ENCODE measurements around the gene WDR86. TPM values are rescaled to one million over a fixed set of nuclear protein-coding genes. Genes with fewer than 3 reads are reported as not detected.

The WDR86 gene
- total RNA-seq, 4 donors from 2014 or later: 8.3 to 51.2 (median 15.6) TPM

GRCh38 chr7:151429560-151430331, 19.9 kb upstream of the WDR86 start:
- no peak for TF ChIP-seq CTCF (IDR thresholded peaks at IDR 0.05; ENCODE audit: low read depth)

- TF ChIP-seq CTCF (IDR thresholded peaks at IDR 0.05; ENCODE audit: low read depth): no peak
Observed at GRCh38 chr7:151429237-151429559, 19.4 kb upstream of the WDR86 start.

- no peak for TF ChIP-seq CTCF (IDR thresholded peaks at IDR 0.05; ENCODE audit: low read depth)
Observed at GRCh38 chr7:151428378-151429236, 18.8 kb upstream of the WDR86 start.

DNA sequence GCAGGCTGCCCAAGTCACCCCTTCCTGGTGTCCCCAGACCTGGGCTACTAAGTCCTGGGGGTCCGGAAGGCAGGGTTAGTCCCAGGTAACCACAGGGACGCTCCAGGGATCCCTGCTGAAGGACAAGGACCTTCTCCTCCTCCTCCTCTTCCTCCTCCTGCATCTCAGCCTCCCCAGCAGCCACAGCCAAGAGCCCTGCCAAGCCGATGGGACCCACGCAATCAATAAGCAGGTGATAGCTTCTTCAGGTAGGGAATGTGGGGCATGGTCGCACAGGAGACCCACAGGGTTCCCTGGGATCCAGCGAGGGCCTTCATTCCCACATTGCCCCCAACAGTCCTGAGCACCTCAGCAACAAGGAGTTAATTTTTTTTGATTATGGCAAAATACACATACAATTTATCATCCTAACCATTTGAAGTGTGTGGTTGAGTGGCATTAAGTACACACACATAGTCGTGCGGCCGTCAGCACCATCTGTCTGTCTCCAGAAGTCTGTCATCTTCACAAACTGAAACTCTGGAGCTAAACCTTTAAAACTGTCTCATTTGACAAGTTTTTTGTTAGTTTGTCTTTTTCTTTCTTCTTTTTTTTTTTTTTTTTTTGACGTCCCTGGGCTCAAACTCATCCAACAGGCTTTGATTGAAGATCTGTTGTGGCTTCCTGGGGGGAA, 18.0 kb upstream of the WDR86 start:
- TF ChIP-seq CTCF (IDR thresholded peaks at IDR 0.05; ENCODE audit: low read depth): no peak

GRCh38 chr7:151426904-151427704, 17.3 kb upstream of the WDR86 start:
- no peak for TF ChIP-seq CTCF (IDR thresholded peaks at IDR 0.05; ENCODE audit: low read depth)

- no peak for TF ChIP-seq CTCF (IDR thresholded peaks at IDR 0.05; ENCODE audit: low read depth)
Observed at GRCh38 chr7:151426441-151426903, 16.6 kb upstream of the WDR86 start.

Measured in subcutaneous adipose tissue (tissue), 4 donors.